GM12875 (cell line): Measurements from ENCODE around the gene LRRC38.
"Not testable (repeated sequence)": the region's sequence is repeated elsewhere in the genome, so short reads cannot be mapped to it uniquely, and the experiment has no call there.

Experiments
- H3K4me3 ChIP-seq: one replicate; pipeline ENCODE4 v1.5.1; 2011; ENCODE audit warnings: low read depth, low read length, control low read depth
- TF ChIP-seq, protein P1 (sequence below): IDR thresholded peaks from 2 replicates; pipeline ENCODE4 v1.5.1; 2011; ENCODE audit warnings: low read depth, mild to moderate bottlenecking, control low read depth, inconsistent platforms, low read length, moderate library complexity, borderline replicate concordance; ENCODE audit not compliant: insufficient read depth

LRRC38 gene

DNA sequence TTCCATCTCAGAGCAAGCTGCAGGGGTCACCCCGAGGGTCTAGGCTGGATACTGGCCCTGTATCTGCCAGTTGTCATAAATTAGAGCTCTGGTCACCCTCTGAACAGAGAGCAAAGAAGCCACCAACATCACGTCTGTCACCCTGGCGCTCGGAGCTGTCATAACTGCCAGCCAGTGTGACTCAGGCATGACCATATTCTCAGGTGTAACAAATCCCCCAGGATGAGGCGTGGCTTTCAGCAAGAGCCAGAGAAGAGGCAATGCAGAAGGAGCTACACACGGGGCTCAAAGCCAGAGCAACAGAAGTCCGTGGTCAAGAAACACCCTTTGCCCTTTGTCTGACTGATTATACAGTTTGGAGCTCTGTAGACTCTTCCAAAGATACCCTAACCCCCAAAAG, 63.6 kb downstream of the LRRC38 start:
- H3K4me3 ChIP-seq = no peak overlapping the region
- TF ChIP-seq, protein P1, sequence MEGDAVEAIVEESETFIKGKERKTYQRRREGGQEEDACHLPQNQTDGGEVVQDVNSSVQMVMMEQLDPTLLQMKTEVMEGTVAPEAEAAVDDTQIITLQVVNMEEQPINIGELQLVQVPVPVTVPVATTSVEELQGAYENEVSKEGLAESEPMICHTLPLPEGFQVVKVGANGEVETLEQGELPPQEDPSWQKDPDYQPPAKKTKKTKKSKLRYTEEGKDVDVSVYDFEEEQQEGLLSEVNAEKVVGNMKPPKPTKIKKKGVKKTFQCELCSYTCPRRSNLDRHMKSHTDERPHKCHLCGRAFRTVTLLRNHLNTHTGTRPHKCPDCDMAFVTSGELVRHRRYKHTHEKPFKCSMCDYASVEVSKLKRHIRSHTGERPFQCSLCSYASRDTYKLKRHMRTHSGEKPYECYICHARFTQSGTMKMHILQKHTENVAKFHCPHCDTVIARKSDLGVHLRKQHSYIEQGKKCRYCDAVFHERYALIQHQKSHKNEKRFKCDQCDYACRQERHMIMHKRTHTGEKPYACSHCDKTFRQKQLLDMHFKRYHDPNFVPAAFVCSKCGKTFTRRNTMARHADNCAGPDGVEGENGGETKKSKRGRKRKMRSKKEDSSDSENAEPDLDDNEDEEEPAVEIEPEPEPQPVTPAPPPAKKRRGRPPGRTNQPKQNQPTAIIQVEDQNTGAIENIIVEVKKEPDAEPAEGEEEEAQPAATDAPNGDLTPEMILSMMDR = no peak

DNA sequence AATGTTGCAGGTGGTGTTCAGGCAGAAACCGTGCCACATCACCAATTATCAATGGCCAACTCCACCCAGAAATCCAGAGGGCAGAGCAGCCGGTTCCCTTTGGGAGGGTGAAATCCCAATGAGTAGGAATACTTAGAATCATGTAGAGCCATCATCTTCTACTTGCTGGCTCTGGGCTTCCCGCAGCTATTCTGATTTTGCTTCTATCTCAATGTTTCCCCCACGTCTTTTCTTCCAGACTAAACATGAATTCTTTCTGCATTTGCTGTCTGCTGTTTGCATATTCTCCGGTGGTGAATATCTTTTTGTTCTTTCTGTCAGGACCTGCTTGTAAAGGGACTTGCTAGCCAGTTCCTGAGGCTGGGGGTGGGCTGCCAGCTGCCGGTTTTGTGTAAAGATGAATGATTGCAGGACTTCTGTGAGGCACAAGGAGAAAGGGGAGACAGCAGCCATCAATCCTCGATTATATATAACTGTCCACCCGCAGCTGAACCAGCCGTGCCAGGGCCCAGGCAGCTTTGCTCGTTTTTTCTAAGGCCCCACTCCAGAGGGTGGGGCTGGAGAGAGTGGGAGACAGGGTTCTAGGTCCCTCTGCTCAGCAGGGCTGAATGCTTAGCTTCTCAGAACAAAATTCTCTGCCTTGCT, 70.3 kb downstream of the LRRC38 start:
- TF ChIP-seq, protein P1 = no peak

DNA sequence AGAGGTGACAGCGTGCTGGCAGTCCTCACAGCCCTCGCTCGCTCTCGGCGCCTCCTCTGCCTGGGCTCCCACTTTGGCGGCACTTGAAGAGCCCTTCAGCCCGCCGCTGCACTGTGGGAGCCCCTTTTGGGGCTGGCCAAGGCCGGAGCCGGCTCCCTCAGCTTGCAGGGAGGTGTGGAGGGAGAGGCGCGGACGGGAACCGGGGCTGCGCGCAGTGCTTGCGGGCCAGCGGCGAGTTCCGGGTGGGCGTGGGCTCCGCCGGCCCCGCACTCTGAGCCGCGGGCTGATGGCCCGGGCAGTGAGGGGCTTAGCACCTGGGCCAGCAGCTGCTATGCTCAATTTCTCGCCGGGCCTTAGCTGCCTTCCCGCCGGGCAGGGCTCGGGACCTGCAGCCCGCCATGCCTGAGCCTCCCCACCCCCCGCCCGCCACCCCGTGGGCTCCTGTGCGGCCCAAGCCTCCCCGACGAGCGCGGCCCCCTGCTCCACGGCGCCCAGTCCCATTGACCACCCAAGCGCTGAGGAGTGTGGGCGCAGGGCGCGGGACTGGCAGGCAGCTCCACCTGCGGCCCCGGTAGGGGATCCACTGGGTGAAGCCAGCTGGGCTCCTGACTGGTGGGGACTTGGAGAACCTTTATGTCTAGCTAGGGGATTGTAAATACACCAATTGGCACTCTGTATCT, 74.6 kb downstream of the LRRC38 start:
- not testable (repeated sequence) for H3K4me3 ChIP-seq

More for the DNA sequence above, 70.3 kb downstream of the LRRC38 start:
- H3K4me3 ChIP-seq = no peak overlapping the region

DNA sequence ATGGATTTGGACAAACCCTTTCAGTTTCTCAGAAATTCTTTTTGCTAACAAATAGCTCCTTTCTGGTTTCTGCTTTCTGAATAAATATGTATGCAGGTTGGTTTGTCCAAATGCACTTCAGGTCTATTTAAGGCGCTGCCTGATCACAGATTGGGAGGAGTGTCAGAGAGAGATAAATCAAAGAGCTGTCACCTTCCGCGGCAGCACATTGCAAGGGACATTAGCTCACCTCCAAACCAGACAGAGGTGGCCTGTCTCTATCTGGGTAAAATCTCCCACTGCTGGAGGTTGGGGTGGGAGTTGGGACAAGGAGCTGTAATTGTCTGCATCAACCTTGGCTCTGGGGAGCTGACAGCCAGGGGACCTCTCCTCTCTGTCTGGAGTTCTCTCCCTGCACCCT, 78.3 kb downstream of the LRRC38 start:
- TF ChIP-seq, protein P1 = no peak

DNA sequence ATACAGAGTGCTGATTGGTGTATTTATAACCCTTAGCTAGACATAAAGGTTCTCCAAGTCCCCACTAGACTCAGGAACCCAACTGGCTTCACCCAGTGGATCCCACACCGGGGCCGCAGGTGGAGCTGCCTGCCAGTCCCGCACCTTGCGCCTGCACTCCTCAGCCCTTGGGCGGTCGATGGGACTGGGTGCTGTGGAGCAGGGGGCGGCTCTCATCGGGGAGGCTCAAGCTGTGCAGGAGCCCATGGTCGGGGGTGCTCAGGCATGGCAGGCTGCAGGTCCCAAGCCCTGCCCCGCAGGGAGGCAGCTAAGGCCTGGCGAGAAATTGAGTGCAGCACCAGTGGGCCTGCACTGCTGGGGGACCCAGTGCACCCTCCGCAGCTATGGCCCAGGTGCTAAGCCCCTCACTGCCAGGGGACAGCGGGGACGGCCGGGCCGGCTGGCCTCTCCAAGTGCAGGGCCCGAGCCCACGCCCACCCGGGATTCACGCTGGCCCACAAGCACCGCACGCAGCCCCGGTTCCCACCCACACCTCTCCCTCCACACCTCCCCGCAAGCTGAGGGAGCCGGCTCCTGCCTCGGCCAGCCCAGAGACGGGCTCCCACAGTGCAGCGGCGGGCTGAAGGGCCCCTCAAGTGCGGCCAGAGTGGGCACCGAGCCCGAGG, 80.0 kb downstream of the LRRC38 start:
- H3K4me3 ChIP-seq = not testable (repeated sequence)

More for the DNA sequence above, 78.3 kb downstream of the LRRC38 start:
- no peak overlapping the region for H3K4me3 ChIP-seq

DNA sequence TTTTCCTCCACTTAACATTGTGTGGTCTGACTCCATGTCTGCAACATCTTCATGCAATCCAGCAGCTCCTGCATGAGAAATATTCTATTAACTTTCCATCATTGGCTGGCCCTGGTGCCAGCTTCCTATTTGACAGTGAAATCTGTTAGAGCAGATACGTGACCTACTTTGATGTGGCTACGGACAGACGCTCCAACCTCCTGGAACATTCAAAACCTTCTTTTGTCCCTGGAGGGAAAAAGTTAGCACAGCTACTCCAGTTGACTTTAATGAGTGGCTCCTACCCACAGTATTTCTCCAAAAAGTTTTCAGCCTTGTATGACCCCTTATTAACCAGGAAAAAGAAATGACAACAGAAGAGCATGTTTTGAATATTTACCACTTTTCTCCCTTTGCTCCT, 81.6 kb downstream of the LRRC38 start:
- TF ChIP-seq, protein P1 = no peak
- H3K4me3 ChIP-seq = no peak overlapping the region

DNA sequence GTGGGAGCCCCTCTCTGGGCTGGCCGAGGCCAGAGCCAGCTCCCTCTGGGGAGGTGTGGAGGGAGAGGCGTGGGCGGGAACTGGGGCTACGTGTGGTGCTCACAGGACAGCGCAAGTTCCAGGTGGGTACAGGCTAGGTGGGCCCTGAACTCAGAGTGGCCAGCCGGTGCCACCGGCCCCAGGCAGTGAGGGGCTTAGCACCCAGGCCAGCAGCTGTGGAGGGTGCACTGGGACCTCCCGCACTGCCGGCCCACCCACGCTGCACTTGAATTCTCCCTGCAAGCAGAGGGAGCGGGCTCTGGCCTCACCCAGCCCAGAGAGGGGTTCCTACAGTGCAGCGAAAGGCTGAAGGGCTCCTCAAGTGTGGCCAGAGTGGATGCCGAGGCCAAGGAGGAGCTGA, 83.3 kb downstream of the LRRC38 start:
- TF ChIP-seq, protein P1 = no peak
- H3K4me3 ChIP-seq = no peak overlapping the region
